ENCODE results near the gene LDAH.

DNA sequence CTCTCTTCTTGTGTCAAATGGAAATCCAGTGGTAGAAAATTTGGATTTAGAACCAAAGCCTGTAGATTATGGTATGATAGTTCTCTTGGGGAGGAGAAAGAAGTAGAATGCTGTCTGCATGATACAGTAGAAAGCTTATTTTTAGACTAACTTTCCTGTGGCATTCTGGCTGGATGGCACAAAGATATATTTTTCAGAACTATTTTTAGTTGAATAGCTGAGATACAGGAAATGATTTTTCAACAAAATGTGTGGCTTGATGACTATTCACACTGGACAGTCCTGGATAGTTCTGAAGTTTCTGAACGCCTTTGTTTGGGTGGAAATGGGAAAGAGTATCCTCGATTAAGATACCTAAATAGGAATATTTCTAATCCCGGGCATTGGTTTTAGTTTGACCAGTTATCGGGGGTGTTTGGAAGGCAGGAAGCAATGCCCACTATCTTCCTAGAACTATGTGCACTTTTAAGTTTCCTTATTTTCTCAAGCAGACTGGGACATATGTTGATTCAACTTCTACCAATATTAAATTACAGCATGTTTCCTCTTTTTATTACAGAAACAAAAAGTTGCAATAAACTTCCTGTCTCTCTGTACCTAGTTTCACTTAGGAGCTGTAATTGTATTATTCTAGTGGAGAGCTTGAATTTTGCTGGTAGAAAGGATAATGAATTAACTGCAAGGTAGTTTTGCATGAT is 123.8 kb downstream of the LDAH start:
- TF ChIP-seq CTCF (conservative IDR thresholded peaks at IDR 0.05; ENCODE audit: low read depth, low read length) (no peak), EZH2 (IDR thresholded peaks at IDR 0.05; ENCODE audit: borderline replicate concordance, low read depth, low read length, poor library complexity, severe bottlenecking) (no peak)
